GM21619 (cell line): ENCODE data around the gene SLC22A4.

ENCODE experiments used
- ATAC-seq: cut with Tn5 transposase; IDR thresholded peaks from one replicate; pipeline ENCODE4 v1.9.1; 2021; ENCODE audit not compliant: unreplicated experiment

SLC22A4 gene

GRCh38 chr5:132389585-132390286 is 95.5 kb downstream of the SLC22A4 start:
- ATAC-seq, result no peak

GRCh38 chr5:132391247-132391646 is 97.1 kb downstream of the SLC22A4 start:
- ATAC-seq, result no peak

GRCh38 chr5:132391870-132392269 is 97.7 kb downstream of the SLC22A4 start:
- no peak for ATAC-seq

- no peak for ATAC-seq
Measured at GRCh38 chr5:132392411-132392810, 98.2 kb downstream of the SLC22A4 start.

- no peak for ATAC-seq
Measured at GRCh38 chr5:132392978-132393825, 99.0 kb downstream of the SLC22A4 start.
